SK-N-SH (cell line): ENCODE data around the gene CDKAL1. TPM values are rescaled to one million over a fixed set of nuclear protein-coding genes. Genes with fewer than 3 reads are reported as not detected.

Experiments used
- CTCF ChIA-PET: fragments of 300-600, 350-600 bp; formaldehyde crosslinking; extraction: SDS; loops from one replicate; lab custom pipeline; 2021; lab: Yijun Ruan, JAX
- POLR2A ChIA-PET: fragments of 350-600 bp; sonication (Branson Sonifier 250); formaldehyde crosslinking; extraction: SDS; loops from one replicate; lab custom pipeline; 2020; ENCODE audit warnings: antibody characterized with exemption, inconsistent platforms; lab: Yijun Ruan, JAX
- DNase-seq: peaks from one replicate; pipeline ENCODE4 v3.0.0; 2012
- H2AFZ ChIP-seq: fragments of 200-600 bp; sonication (generic); 2 replicates; pipeline ENCODE4 v1.8.1; 2016; ENCODE audit warnings: antibody characterized with exemption, mild to moderate bottlenecking, low read depth
- H3F3A ChIP-seq: fragments of 200-600 bp; sonication (generic); replicated peaks from 2 replicates; pipeline ENCODE3; 2016; ENCODE audit warnings: antibody characterized with exemption, mild to moderate bottlenecking; ENCODE audit not compliant: insufficient read depth
- H3K27ac ChIP-seq, 2 experiments: fragments of 200-500 bp in 1 of 2; fragments of 200-600 bp in 1 of 2; sonication (Bioruptor generic) in 1 of 2; sonication (generic), shearing (Covaris generic) in 1 of 2; 2 replicates each; pipeline versions ENCODE4 v1.5.1 to v1.6.1; 2014 to 2016; ENCODE audit warnings: low read depth in 2 of 2, inconsistent platforms in 1 of 2, low read length in 1 of 2, mild to moderate bottlenecking in 1 of 2, mixed read lengths in 1 of 2
- H3K27me3 ChIP-seq: fragments of 200-600 bp; sonication (generic), shearing (Covaris generic); 2 replicates; pipeline ENCODE4 v1.6.1; 2016; ENCODE audit warnings: mixed run types; ENCODE audit not compliant: insufficient read depth
- H3K36me3 ChIP-seq, 2 experiments: fragments of 200-500 bp in 1 of 2; fragments of 200-600 bp in 1 of 2; sonication (Bioruptor generic) in 1 of 2; sonication (generic) in 1 of 2; replicated peaks in 1 of 2; 2 replicates each; pipeline versions ENCODE3 to v1.5.1; 2014 to 2016; ENCODE audit warnings: low read length in 1 of 2, mild to moderate bottlenecking in 1 of 2; ENCODE audit not compliant: insufficient read depth in 2 of 2, control insufficient read depth in 1 of 2
- H3K4me1 ChIP-seq, 2 experiments: fragments of 200-500 bp in 1 of 2; fragments of 200-600 bp in 1 of 2; sonication (Bioruptor generic) in 1 of 2; sonication (generic), shearing (Covaris generic) in 1 of 2; 2 replicates each; pipeline versions ENCODE4 v1.5.1 to v1.6.1; 2014 to 2016; ENCODE audit warnings: low read depth in 1 of 2, low read length in 1 of 2, mixed run types in 1 of 2; ENCODE audit not compliant: insufficient read depth in 2 of 2, control insufficient read depth in 1 of 2
- H3K4me2 ChIP-seq: fragments of 200-600 bp; sonication (generic), shearing (Covaris generic); 2 replicates; pipeline ENCODE4 v1.6.1; 2017; ENCODE audit warnings: mixed run types
- H3K4me3 ChIP-seq, 2 experiments: fragments of 200-500 bp in 1 of 2; fragments of 200-600 bp in 1 of 2; sonication (Bioruptor generic) in 1 of 2; sonication (generic), shearing (Covaris generic) in 1 of 2; 2 replicates each; pipeline versions ENCODE4 v1.5.1 to v1.8.1; 2014 to 2016; ENCODE audit warnings: low read depth in 2 of 2, inconsistent platforms in 1 of 2, low read length in 1 of 2, mild to moderate bottlenecking in 1 of 2, mixed read lengths in 1 of 2, moderate library complexity in 1 of 2
- H3K79me2 ChIP-seq: fragments of 200-600 bp; sonication (generic); 2 replicates; pipeline ENCODE4 v1.8.1; 2017; ENCODE audit warnings: mild to moderate bottlenecking; ENCODE audit not compliant: insufficient read depth
- H3K9ac ChIP-seq: fragments of 200-600 bp; sonication (generic); 2 replicates; pipeline ENCODE4 v1.6.1; 2017; ENCODE audit warnings: mixed run types
- H3K9me2 ChIP-seq: fragments of 200-600 bp; sonication (generic); 2 replicates; pipeline ENCODE4 v1.6.1; 2017; ENCODE audit warnings: mixed run types
- H3K9me3 ChIP-seq: fragments of 200-600 bp; sonication (generic); 2 replicates; pipeline ENCODE4 v1.6.1; 2017; ENCODE audit warnings: mixed run types, mild to moderate bottlenecking, moderate library complexity
- H4K20me1 ChIP-seq: fragments of 200-600 bp; sonication (generic); 2 replicates; pipeline ENCODE4 v1.6.1; 2017; ENCODE audit warnings: mild to moderate bottlenecking, mixed run types; ENCODE audit not compliant: insufficient read depth
- CHD2 ChIP-seq: fragments of 150-350 bp; IDR thresholded peaks from 2 replicates; pipeline ENCODE4 v1.6.1; 2018; ENCODE audit warnings: low read length; ENCODE audit not compliant: partially characterized antibody
- ELF1 ChIP-seq: IDR thresholded peaks from 2 replicates; pipeline ENCODE4 v1.4.0; 2012
- EP300 ChIP-seq, 2 experiments: IDR thresholded peaks; 2 replicates each; pipeline versions ENCODE4 v1.4.0 to v1.6.1; 2012; ENCODE audit warnings: borderline replicate concordance in 1 of 2, low read depth in 1 of 2, low read length in 1 of 2
- FOXJ3 ChIP-seq: sonication (generic); formaldehyde crosslinking; IDR thresholded peaks from 2 replicates; pipeline ENCODE4 v1.5.1; 2020; ENCODE audit warnings: mild to moderate bottlenecking, missing genetic modification reagents
- FOXM1 ChIP-seq: IDR thresholded peaks from 2 replicates; pipeline ENCODE4 v1.4.0; 2012; ENCODE audit warnings: low read depth, mild to moderate bottlenecking
- GABPA ChIP-seq: IDR thresholded peaks from 2 replicates; pipeline ENCODE4 v1.4.0; 2012; ENCODE audit warnings: low read depth, mild to moderate bottlenecking
- JUND ChIP-seq: IDR thresholded peaks from 2 replicates; pipeline ENCODE4 v1.4.0; 2012
- MXI1 ChIP-seq: IDR thresholded peaks from 2 replicates; pipeline ENCODE4 v1.6.1; 2012; ENCODE audit warnings: mild to moderate bottlenecking, low read depth, low read length, improper control_type of control experiment
- NRF1 ChIP-seq: IDR thresholded peaks from 2 replicates; pipeline ENCODE4 v1.6.1; 2012; ENCODE audit warnings: low read depth, mild to moderate bottlenecking, low read length
- POLR2AphosphoS5 ChIP-seq: IDR thresholded peaks from 2 replicates; pipeline ENCODE4 v1.6.1; 2012; ENCODE audit warnings: low read depth, low read length
- RCOR1 ChIP-seq: fragments of 150-350 bp; IDR thresholded peaks from 2 replicates; pipeline ENCODE4 v1.6.1; 2017; ENCODE audit warnings: antibody characterized with exemption, low read length
- REST ChIP-seq: IDR thresholded peaks from 2 replicates; pipeline ENCODE4 v1.6.1; 2012; ENCODE audit warnings: mild to moderate bottlenecking, low read depth, low read length, moderate library complexity
- RFX5 ChIP-seq: IDR thresholded peaks from 2 replicates; pipeline ENCODE4 v1.6.1; 2012; ENCODE audit warnings: mild to moderate bottlenecking, improper control_type of control experiment, low read length
- RXRA ChIP-seq: IDR thresholded peaks from 2 replicates; pipeline ENCODE4 v1.4.0; 2012; ENCODE audit warnings: low read depth, mild to moderate bottlenecking, borderline replicate concordance
- TAF1 ChIP-seq: IDR thresholded peaks from 2 replicates; pipeline ENCODE4 v1.6.1; 2012; ENCODE audit warnings: low read depth, mild to moderate bottlenecking, low read length, moderate library complexity, borderline replicate concordance
- USF1 ChIP-seq: IDR thresholded peaks from 2 replicates; pipeline ENCODE4 v1.4.0; 2012; ENCODE audit warnings: low read depth, borderline replicate concordance
- WGBS: methylation state at CpG from one replicate; pipeline ENCODE4 v1.1.6; 2017; ENCODE audit warnings: low lambda C conversion rate; 5-methylcytosine and 5-hydroxymethylcytosine counted together
- polyA plus RNA-seq, 3 experiments: library from polyadenylated mRNA; depleted of rRNA; stranded (reverse); fragments of >200 nt; gene quantifications; 2 replicates each; pipeline ENCODE4 v1.2.3, GENCODE V29; 2012
- TF ChIP-seq, protein P1 (sequence below): fragments of 200-600 bp; sonication (generic); IDR thresholded peaks from 2 replicates; pipeline ENCODE4 v1.6.1; 2017; ENCODE audit warnings: antibody characterized with exemption, mild to moderate bottlenecking, moderate library complexity
- TF ChIP-seq, protein P2 (sequence below): IDR thresholded peaks from 2 replicates; pipeline ENCODE4; 2012
- TF ChIP-seq, protein P3 (sequence below): IDR thresholded peaks from 2 replicates; pipeline ENCODE4 v1.4.0; 2012; ENCODE audit warnings: low read depth, borderline replicate concordance
- TF ChIP-seq, protein P4 (sequence below): fragments of 150-350 bp; IDR thresholded peaks from 2 replicates; pipeline ENCODE4 v1.6.1; 2017; ENCODE audit warnings: antibody characterized with exemption, low read length, low read depth, borderline replicate concordance

The CDKAL1 gene
- polyA plus RNA-seq, 1 of the 3 experiments (the other 2 are of a cell fraction) = 2.6 TPM

GRCh38 chr6:20839630-20840029 is 305.4 kb downstream of the CDKAL1 start:
- no peak overlapping the region for H3K4me3 ChIP-seq
- POLR2A ChIA-PET = no interaction called here
- H3K4me1 ChIP-seq = 0 out of 4 replicates have a peak, but pooled peaks cover 0 to 4% of the 10 kb centered on the region in 2 experiments
- H3K9me2 ChIP-seq = no peaks in the 10 kb centered on the region
- H3K4me2 ChIP-seq = no peak overlapping the region
- no peak overlapping the region for H2AFZ ChIP-seq
- WGBS = 98% methylated on average over 2 of the region's 2 CpGs
- no peak overlapping the region for H3K9ac ChIP-seq
- H3K36me3 ChIP-seq = no peaks in the 10 kb centered on the region
- no peaks in the 10 kb centered on the region for H3K9me3 ChIP-seq
- TF ChIP-seq FOXM1 = no peak
- no peak for TF ChIP-seq TAF1
- no peak for TF ChIP-seq REST
- no peak for TF ChIP-seq POLR2AphosphoS5
- TF ChIP-seq, protein P1, sequence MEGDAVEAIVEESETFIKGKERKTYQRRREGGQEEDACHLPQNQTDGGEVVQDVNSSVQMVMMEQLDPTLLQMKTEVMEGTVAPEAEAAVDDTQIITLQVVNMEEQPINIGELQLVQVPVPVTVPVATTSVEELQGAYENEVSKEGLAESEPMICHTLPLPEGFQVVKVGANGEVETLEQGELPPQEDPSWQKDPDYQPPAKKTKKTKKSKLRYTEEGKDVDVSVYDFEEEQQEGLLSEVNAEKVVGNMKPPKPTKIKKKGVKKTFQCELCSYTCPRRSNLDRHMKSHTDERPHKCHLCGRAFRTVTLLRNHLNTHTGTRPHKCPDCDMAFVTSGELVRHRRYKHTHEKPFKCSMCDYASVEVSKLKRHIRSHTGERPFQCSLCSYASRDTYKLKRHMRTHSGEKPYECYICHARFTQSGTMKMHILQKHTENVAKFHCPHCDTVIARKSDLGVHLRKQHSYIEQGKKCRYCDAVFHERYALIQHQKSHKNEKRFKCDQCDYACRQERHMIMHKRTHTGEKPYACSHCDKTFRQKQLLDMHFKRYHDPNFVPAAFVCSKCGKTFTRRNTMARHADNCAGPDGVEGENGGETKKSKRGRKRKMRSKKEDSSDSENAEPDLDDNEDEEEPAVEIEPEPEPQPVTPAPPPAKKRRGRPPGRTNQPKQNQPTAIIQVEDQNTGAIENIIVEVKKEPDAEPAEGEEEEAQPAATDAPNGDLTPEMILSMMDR = no peak
- TF ChIP-seq, protein P2, sequence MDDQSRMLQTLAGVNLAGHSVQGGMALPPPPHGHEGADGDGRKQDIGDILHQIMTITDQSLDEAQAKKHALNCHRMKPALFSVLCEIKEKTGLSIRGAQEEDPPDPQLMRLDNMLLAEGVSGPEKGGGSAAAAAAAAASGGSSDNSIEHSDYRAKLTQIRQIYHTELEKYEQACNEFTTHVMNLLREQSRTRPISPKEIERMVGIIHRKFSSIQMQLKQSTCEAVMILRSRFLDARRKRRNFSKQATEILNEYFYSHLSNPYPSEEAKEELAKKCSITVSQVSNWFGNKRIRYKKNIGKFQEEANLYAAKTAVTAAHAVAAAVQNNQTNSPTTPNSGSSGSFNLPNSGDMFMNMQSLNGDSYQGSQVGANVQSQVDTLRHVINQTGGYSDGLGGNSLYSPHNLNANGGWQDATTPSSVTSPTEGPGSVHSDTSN = no peak
- no peak for TF ChIP-seq ELF1
- TF ChIP-seq FOXJ3 (CRISPR knock-in tag) = no peak
- TF ChIP-seq, protein P3, sequence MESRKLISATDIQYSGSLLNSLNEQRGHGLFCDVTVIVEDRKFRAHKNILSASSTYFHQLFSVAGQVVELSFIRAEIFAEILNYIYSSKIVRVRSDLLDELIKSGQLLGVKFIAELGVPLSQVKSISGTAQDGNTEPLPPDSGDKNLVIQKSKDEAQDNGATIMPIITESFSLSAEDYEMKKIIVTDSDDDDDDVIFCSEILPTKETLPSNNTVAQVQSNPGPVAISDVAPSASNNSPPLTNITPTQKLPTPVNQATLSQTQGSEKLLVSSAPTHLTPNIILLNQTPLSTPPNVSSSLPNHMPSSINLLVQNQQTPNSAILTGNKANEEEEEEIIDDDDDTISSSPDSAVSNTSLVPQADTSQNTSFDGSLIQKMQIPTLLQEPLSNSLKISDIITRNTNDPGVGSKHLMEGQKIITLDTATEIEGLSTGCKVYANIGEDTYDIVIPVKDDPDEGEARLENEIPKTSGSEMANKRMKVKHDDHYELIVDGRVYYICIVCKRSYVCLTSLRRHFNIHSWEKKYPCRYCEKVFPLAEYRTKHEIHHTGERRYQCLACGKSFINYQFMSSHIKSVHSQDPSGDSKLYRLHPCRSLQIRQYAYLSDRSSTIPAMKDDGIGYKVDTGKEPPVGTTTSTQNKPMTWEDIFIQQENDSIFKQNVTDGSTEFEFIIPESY = no peak
- TF ChIP-seq RCOR1 = no peak
- TF ChIP-seq CHD2 = no peak
- TF ChIP-seq, protein P4, sequence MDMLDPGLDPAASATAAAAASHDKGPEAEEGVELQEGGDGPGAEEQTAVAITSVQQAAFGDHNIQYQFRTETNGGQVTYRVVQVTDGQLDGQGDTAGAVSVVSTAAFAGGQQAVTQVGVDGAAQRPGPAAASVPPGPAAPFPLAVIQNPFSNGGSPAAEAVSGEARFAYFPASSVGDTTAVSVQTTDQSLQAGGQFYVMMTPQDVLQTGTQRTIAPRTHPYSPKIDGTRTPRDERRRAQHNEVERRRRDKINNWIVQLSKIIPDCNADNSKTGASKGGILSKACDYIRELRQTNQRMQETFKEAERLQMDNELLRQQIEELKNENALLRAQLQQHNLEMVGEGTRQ = no peak
- TF ChIP-seq GABPA = no peak
- no peak for TF ChIP-seq EP300 (IDR thresholded peaks at IDR 0.05; ENCODE audit: borderline replicate concordance in 1 of 2, low read depth in 1 of 2, low read length in 1 of 2)
- TF ChIP-seq MXI1 = no peak
- no peak for TF ChIP-seq USF1
- TF ChIP-seq NRF1 = no peak
- TF ChIP-seq JUND = no peak
- no peak for TF ChIP-seq RXRA
- no peak for TF ChIP-seq RFX5
- TF ChIP-seq, all 33 proteins: peak for 0
- H4K20me1 ChIP-seq = no peaks in the 10 kb centered on the region
- no peaks in the 10 kb centered on the region for H3K79me2 ChIP-seq
- no peaks in the 10 kb centered on the region for H3F3A ChIP-seq
- no peak overlapping the region for H3K27ac ChIP-seq
- no peak for DNase-seq
- CTCF ChIA-PET = interaction anchor here (0.6 to 1.8 kb wide), 3 partner anchors 17 to 671 kb away, joined by 3 to 4 read pairs (median 3); no protein-coding TSS in a partner anchor
- H3K27me3 ChIP-seq = no peaks in the 10 kb centered on the region
